Measurements from ENCODE around the gene KIRREL2. TPM values are rescaled to one million over a fixed set of nuclear protein-coding genes. Genes with fewer than 3 reads are reported as not detected.

KIRREL2 gene
- total and polyA plus RNA-seq, 9 of the 15 experiments (the other 6 are each of a cell fraction or from before 2014, with no cell fraction given) = 0.01 to 0.12 (median 0.09) TPM; not detected in 4

GRCh38 chr19:35822579-35822978 is 34.1 kb upstream of the KIRREL2 start:
- POLR2A ChIA-PET = interaction anchor here (0.6 to 1.1 kb wide), 2 partner anchors 10 to 23 kb away, joined by 3 read pairs; partner anchors contain the start of gene PRODH2
- Histone ChIP-seq H3K4me1 (replicated peaks in 1 of 2; ENCODE audit: control insufficient read depth in 2 of 2, insufficient read depth in 2 of 2, low read length in 2 of 2) (peaks cover 0 to 5% of the 10 kb centered on the region in 2 experiments; a peak in 2 of 5 replicates), H3K4me3 (peak overlapping the region; percentile 24), H3K9me1 (ENCODE audit: control insufficient read depth, insufficient read depth, low read length) (no peaks in the 10 kb centered on the region), H3K36me3 (ENCODE audit: control insufficient read depth, insufficient read depth, low read length) (no peaks in the 10 kb centered on the region), H3K79me2 (ENCODE audit: control insufficient read depth, insufficient read depth, low read length) (no peaks in the 10 kb centered on the region), H3K27ac (ENCODE audit: extremely low read depth, low read depth, low read length) (no peak overlapping the region), H3K9ac (ENCODE audit: insufficient read depth in 1 of 2, low read depth in 2 of 2, low read length in 2 of 2) (peak overlapping the region in 1 of 2 experiments; percentile 10; a peak in 1 of 4 replicates), H3K27me3 (ENCODE audit: control insufficient read depth in 2 of 2, insufficient read depth in 2 of 2, low read length in 2 of 2) (peaks cover 2 to 5% of the 10 kb centered on the region in 2 experiments; a peak in 2 of 5 replicates), H3K4me2 (ENCODE audit: insufficient read depth, low read length) (peak overlapping the region; percentile 60), H4K20me1 (replicated peaks; ENCODE audit: control insufficient read depth, insufficient read depth, low read length) (no peaks in the 10 kb centered on the region), H2AFZ (ENCODE audit: low read depth, low read length) (peak overlapping the region; percentile 84), H3K9me3 (replicated peaks; ENCODE audit: control insufficient read depth, insufficient read depth, low read depth, low read length) (no peaks in the 10 kb centered on the region)
- in situ Hi-C loops (cut with MboI) (no loop called here), intact Hi-C loops (cut with micrococcal nuclease) (loop anchor here (10.0 kb wide), 1 partner anchor 112 kb away; the partner anchor contains the start of gene LRFN3)
- DNase-seq (ENCODE audit: extremely low read depth in 1 of 4, low spot score in 3 of 4) (peak; percentile 32 to 50 (median 44)), ATAC-seq (peak; percentile 86), FAIRE-seq (peak; percentile 6)
- no TSS peak for BruUV-seq (replicated peaks)
- CTCF ChIA-PET (ENCODE audit: low intra/inter-chr PET ratio) = no interaction called here
- WGBS (ENCODE audit: insufficient coverage, low coverage, missing lambda C conversion rate) = 5% methylated on average over 3 of the region's 3 CpGs
- TF ChIP-seq ZMIZ1 (IDR thresholded peaks at IDR 0.05; ENCODE audit: low read depth in 2 of 2, low read length in 2 of 2) = peak in 1 of 2 experiments; percentile 88; a peak in 2 of 4 replicates
- TF ChIP-seq DEAF1 (CRISPR knock-in tag; IDR thresholded peaks at IDR 0.05) = no peak
- peak; percentile 53 for TF ChIP-seq L3MBTL2 (IDR thresholded peaks at IDR 0.05)
- peak; percentile 53 for TF ChIP-seq ELF1 (tag; IDR thresholded peaks at IDR 0.05)
- no peak for TF ChIP-seq CHD2 (IDR thresholded peaks at IDR 0.05; ENCODE audit: low read depth, low read length)
- no peak for TF ChIP-seq MYNN (IDR thresholded peaks at IDR 0.05)
- no peak for TF ChIP-seq MYNN (CRISPR knock-in tag; IDR thresholded peaks at IDR 0.05)
- TF ChIP-seq ZBTB17 (CRISPR knock-in tag; IDR thresholded peaks at IDR 0.05) = peak; percentile 98
- TF ChIP-seq ZBTB26 (CRISPR knock-in tag; IDR thresholded peaks at IDR 0.05) = no peak
- TF ChIP-seq MIER1 (IDR thresholded peaks at IDR 0.05; ENCODE audit: low read depth) = no peak
- no peak for TF ChIP-seq ZNF518B (CRISPR knock-in tag; IDR thresholded peaks at IDR 0.05)
- TF ChIP-seq FOSL1 (tag; conservative IDR thresholded peaks at IDR 0.05) = 0 out of 2 replicates have a peak, but pooled peaks have one; percentile 17
- peak; percentile 51; the same call in 1 of the 2 replicates for TF ChIP-seq HCFC1 (IDR thresholded peaks at IDR 0.05; ENCODE audit: low read depth, low read length)
